BLaER1 (cell line): ENCODE results near the gene SCAMP2.
"Not testable (repeated sequence)": the region's sequence is repeated elsewhere in the genome, so short reads cannot be mapped to it uniquely, and the experiment has no call there.

Experiments
- H3K27ac ChIP-seq: shearing (Covaris generic); formaldehyde crosslinking; 2 replicates; pipeline ENCODE4 v1.8.1; 2022
- H3K27me3 ChIP-seq: shearing (Covaris generic); formaldehyde crosslinking; 2 replicates; pipeline ENCODE4 v1.8.1; 2022
- H3K36me3 ChIP-seq: shearing (Covaris generic); formaldehyde crosslinking; 2 replicates; pipeline ENCODE4 v1.8.1; 2022
- H3K4me1 ChIP-seq: shearing (Covaris generic); formaldehyde crosslinking; 2 replicates; pipeline ENCODE4 v1.8.1; 2022
- H3K4me2 ChIP-seq: shearing (Covaris generic); formaldehyde crosslinking; 2 replicates; pipeline ENCODE4 v1.8.1; 2022
- H3K4me3 ChIP-seq: shearing (Covaris generic); formaldehyde crosslinking; 2 replicates; pipeline ENCODE4 v1.8.1; 2022
- H3K9ac ChIP-seq: shearing (Covaris generic); formaldehyde crosslinking; 2 replicates; pipeline ENCODE4 v1.8.1; 2022
- H3K9me3 ChIP-seq: shearing (Covaris generic); formaldehyde crosslinking; 2 replicates; pipeline ENCODE4 v1.8.1; 2022
- H4K20me1 ChIP-seq: shearing (Covaris generic); formaldehyde crosslinking; 2 replicates; pipeline ENCODE4 v1.8.1; 2022
- Cebpa-rat ChIP-seq: shearing (Covaris generic); IDR thresholded peaks from 2 replicates; pipeline ENCODE4 v1.8.1; 2022

Gene SCAMP2

GRCh38 chr15:74873036-74873755 is at the start of gene SCAMP2:
TSS of gene SCAMP2 (minus strand) at chr15:74873365. CDS start at chr15:74873255, 110 bp downstream.
- peaks cover 53% of the 10 kb centered on the region for H3K4me1 ChIP-seq
- no peaks in the 10 kb centered on the region for H3K27me3 ChIP-seq
- peak within 1 kb of the TSS; percentile 94 for H3K4me2 ChIP-seq
- H3K36me3 ChIP-seq: peaks cover 8% of the 10 kb centered on the region; the same call in 1 of the 2 replicates
- peak within 1 kb of the TSS; percentile 94 for H3K9ac ChIP-seq
- no peak for TF ChIP-seq Cebpa-rat
- H3K9me3 ChIP-seq: no peaks in the 10 kb centered on the region; the same call in 1 of the 2 replicates
- peak within 1 kb of the TSS; percentile 95 for H3K27ac ChIP-seq
- peak within 1 kb of the TSS; percentile 79 for H3K4me3 ChIP-seq
- H4K20me1 ChIP-seq: peaks cover 46% of the 10 kb centered on the region

DNA sequence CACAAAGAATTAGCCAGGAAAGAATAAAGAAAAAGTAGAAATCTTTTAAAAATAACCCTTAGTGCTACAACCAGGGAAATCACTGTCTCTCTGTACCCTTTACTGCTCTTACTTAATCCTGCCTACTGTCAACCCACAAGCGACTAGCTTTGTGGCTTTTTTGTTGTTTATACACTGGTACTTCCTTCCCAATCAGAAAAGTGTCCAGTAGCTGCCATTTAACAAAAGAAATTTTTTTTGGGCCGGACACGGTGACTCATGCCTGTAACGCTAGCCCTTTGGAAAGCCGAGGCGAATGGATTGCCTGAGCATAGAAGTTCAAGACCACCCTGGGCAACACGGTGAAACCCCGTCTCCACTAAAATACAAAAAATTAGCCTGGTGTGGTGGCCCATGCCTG is 47.3 kb upstream of the SCAMP2 start:
- TF ChIP-seq Cebpa-rat: no peak
- peaks cover 100% of the 10 kb centered on the region for H3K36me3 ChIP-seq
- no peak overlapping the region for H3K4me3 ChIP-seq
- H3K27me3 ChIP-seq: no peaks in the 10 kb centered on the region
- no peak overlapping the region for H3K27ac ChIP-seq
- H4K20me1 ChIP-seq: peaks cover 52% of the 10 kb centered on the region
- H3K9ac ChIP-seq: no peak overlapping the region
- H3K9me3 ChIP-seq: no peaks in the 10 kb centered on the region
- no peak overlapping the region for H3K4me2 ChIP-seq
- no peaks in the 10 kb centered on the region for H3K4me1 ChIP-seq

GRCh38 chr15:74917676-74918075 is 44.5 kb upstream of the SCAMP2 start:
- no peak overlapping the region for H3K9ac ChIP-seq

DNA sequence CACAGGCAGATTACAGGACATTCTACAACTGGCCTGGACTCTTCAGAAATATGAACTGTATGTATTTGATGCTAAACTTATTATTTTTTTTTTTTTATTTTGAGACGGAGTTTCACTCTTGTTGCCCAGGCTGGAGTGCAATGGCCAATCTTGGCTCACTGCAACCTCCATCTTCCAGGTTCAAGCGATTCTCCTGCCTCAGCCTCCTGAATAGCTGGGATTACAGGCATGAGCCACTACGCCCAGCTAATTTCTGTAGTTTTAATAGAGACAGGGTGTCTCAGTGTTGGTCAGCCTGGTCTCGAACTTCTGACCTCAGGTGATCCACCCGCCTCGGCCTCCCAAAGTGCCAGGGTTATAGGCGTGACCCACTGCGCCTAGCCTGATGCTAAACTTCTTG is 40.6 kb upstream of the SCAMP2 start:
- not testable (repeated sequence) for H3K27me3 ChIP-seq, H3K27ac ChIP-seq, H3K9ac ChIP-seq, H3K9me3 ChIP-seq, H3K4me1 ChIP-seq, H3K4me3 ChIP-seq, H3K4me2 ChIP-seq, H4K20me1 ChIP-seq
- peaks cover 85% of the 10 kb centered on the region for H3K36me3 ChIP-seq

More at GRCh38 chr15:74917676-74918075, 44.5 kb upstream of the SCAMP2 start:
- Histone ChIP-seq H3K9me3 (no peaks in the 10 kb centered on the region), H3K36me3 (peaks cover 97% of the 10 kb centered on the region), H3K4me3 (no peak overlapping the region), H3K4me1 (no peaks in the 10 kb centered on the region), H4K20me1 (peaks cover 27% of the 10 kb centered on the region), H3K27me3 (no peaks in the 10 kb centered on the region), H3K27ac (no peak overlapping the region), H3K4me2 (no peak overlapping the region)
- no peak for TF ChIP-seq Cebpa-rat

- Histone ChIP-seq H3K9ac (no peak overlapping the region), H3K27ac (no peak overlapping the region), H3K9me3 (no peaks in the 10 kb centered on the region), H3K4me2 (no peak overlapping the region), H3K4me3 (no peak overlapping the region), H3K4me1 (peaks cover under 1% of the 10 kb centered on the region; the same call in 1 of the 2 replicates), H4K20me1 (no peaks in the 10 kb centered on the region), H3K36me3 (peaks cover 77% of the 10 kb centered on the region), H3K27me3 (no peaks in the 10 kb centered on the region)
- TF ChIP-seq Cebpa-rat: no peak
Measured at GRCh38 chr15:74913041-74913440, 39.9 kb upstream of the SCAMP2 start.

DNA sequence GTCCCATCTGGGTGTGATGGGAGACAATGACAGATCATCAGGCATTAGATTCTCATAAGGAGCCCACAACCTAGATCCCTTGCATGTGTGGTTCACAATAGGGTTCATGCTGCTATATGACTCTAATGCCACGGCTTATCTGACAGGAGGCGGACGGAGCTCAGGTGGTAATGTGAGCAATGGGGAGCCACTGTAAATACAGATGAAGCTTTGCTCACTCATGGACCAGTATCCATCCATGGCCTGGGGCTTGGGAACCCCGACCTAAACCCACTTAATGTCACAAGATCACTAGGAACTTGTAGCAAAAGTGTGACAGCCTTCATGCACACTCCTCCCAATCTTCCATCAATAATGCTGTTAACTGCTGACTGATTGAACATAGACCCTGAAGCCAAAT is 35.5 kb upstream of the SCAMP2 start:
- peaks cover 52% of the 10 kb centered on the region for H3K36me3 ChIP-seq
- no peak for TF ChIP-seq Cebpa-rat
- no peak overlapping the region for H3K9ac ChIP-seq
- no peaks in the 10 kb centered on the region for H3K27me3 ChIP-seq
- no peak overlapping the region for H3K4me2 ChIP-seq
- no peaks in the 10 kb centered on the region for H4K20me1 ChIP-seq
- H3K4me1 ChIP-seq: peaks cover 29% of the 10 kb centered on the region
- H3K4me3 ChIP-seq: no peak overlapping the region
- H3K9me3 ChIP-seq: no peaks in the 10 kb centered on the region
- H3K27ac ChIP-seq: no peak overlapping the region

DNA sequence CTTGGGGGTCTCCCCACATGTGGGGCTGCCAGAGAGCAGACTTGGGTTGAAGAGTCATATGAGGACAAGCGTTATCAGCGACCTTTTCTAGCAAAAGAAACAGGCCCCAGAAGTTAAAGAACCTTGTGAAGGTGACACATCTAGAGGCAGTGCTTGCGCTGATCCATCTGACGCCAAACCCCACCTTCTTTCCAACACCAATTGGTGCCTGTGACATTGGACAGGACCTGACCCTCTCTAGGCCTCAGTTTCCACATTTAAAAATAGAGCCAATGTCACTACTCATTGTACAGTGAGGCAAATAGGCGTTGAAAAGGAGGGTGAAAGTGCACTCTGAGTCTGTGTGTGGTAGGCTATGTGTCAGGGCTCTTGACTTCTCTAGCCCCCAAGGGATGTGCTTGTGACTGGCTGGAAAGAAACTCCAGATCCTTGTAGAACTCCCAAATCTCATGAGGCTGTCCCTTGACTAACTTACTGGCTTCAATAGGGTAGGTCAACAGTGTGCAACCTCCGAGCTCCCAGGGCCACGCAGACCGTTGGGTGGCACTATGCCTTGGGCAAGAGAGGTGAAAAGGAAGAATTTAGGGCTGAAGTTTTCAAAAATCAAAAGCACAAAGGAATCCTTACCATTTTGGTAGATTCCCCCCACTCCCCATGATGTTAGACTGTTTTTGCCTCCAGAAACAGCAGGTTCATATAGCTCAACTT is 34.2 kb upstream of the SCAMP2 start:
- no peaks in the 10 kb centered on the region for H3K27me3 ChIP-seq
- peak overlapping the region; percentile 89 for H3K27ac ChIP-seq
- no peaks in the 10 kb centered on the region for H4K20me1 ChIP-seq

GRCh38 chr15:74906450-74907162 is 33.4 kb upstream of the SCAMP2 start, which contains the start of gene FAM219B:
TSS of gene FAM219B (minus strand) at chr15:74906851. CDS start at chr15:74906800, 51 bp downstream.
- H3K36me3 ChIP-seq: peaks cover 49% of the 10 kb centered on the region
- H3K4me3 ChIP-seq: peak within 1 kb of the TSS; percentile 92
- no peak; the same call in 1 of the 2 replicates for TF ChIP-seq Cebpa-rat
- no peaks in the 10 kb centered on the region for H3K27me3 ChIP-seq
- H3K27ac ChIP-seq: peak within 1 kb of the TSS; percentile 89
- H4K20me1 ChIP-seq: no peaks in the 10 kb centered on the region
- no peaks in the 10 kb centered on the region for H3K9me3 ChIP-seq
- H3K4me1 ChIP-seq: peaks cover 41% of the 10 kb centered on the region
- peak within 1 kb of the TSS; percentile 86 for H3K4me2 ChIP-seq
- H3K9ac ChIP-seq: peak within 1 kb of the TSS; percentile 85

More for the DNA sequence above, 34.2 kb upstream of the SCAMP2 start:
- Histone ChIP-seq H3K36me3 (peaks cover 50% of the 10 kb centered on the region), H3K4me2 (peak overlapping the region; percentile 86), H3K9ac (peak overlapping the region; percentile 85), H3K4me3 (peak overlapping the region; percentile 92), H3K4me1 (peaks cover 39% of the 10 kb centered on the region), H3K9me3 (no peaks in the 10 kb centered on the region)
- no peak for TF ChIP-seq Cebpa-rat

- Histone ChIP-seq H3K4me2 (peak overlapping the region; percentile 86), H3K36me3 (peaks cover 47% of the 10 kb centered on the region), H3K9me3 (no peaks in the 10 kb centered on the region), H4K20me1 (no peaks in the 10 kb centered on the region), H3K9ac (peak overlapping the region; percentile 85), H3K27me3 (no peaks in the 10 kb centered on the region), H3K27ac (peak overlapping the region; percentile 89), H3K4me1 (peaks cover 46% of the 10 kb centered on the region), H3K4me3 (peak overlapping the region; percentile 92)
- TF ChIP-seq Cebpa-rat: no peak
Measured at GRCh38 chr15:74906067-74906449, 32.9 kb upstream of the SCAMP2 start.
